Activated CD4-positive, alpha-beta T cell treated with anti-CD3 and anti-CD28 coated beads, Interleukin-2, amount 10 ng/mL, durations not matched to agents 24 days and 14 days (primary cell): Measurements from ENCODE around the gene IRGQ. TPM values are rescaled to one million over a fixed set of nuclear protein-coding genes. Genes with fewer than 3 reads are reported as not detected.
A peak's percentile ranks its signal among the peaks of the same experiment; 100 is the strongest.
"Not testable (repeated sequence)": the region's sequence is repeated elsewhere in the genome, so short reads cannot be mapped to it uniquely, and the experiment has no call there.

Experiments
- DNase-seq: peaks from one replicate; pipeline ENCODE4 v3.0.0; 2022
- H3K27ac Mint-ChIP-seq: one replicate; pipeline ENCODE4 v1.8.0; 2022; ENCODE audit warnings: mild to moderate bottlenecking, mixed read lengths
- H3K27me3 Mint-ChIP-seq: one replicate; pipeline ENCODE4 v1.8.0; 2022; ENCODE audit warnings: mixed read lengths
- H3K36me3 Mint-ChIP-seq: one replicate; pipeline ENCODE4 v1.8.0; 2022; ENCODE audit warnings: low read depth, mild to moderate bottlenecking, mixed read lengths
- H3K4me1 Mint-ChIP-seq: one replicate; pipeline ENCODE4 v1.8.0; 2021; ENCODE audit warnings: mixed read lengths
- H3K4me3 Mint-ChIP-seq: one replicate; pipeline ENCODE4 v1.8.0; 2022; ENCODE audit warnings: mild to moderate bottlenecking, moderate library complexity, mixed read lengths
- H3K9me3 Mint-ChIP-seq: one replicate; pipeline ENCODE4 v1.8.0; 2021; ENCODE audit warnings: mixed read lengths
- intact Hi-C: fragments of 100-400 bp; cut with micrococcal nuclease; formaldehyde crosslinking; loops from one replicate; pipeline ENCODE4 v1.15.1; 2023
- total RNA-seq: library from RNA; stranded (reverse); gene quantifications from 2 replicates; pipeline ENCODE4 v1.2.3, GENCODE V29; 2022

IRGQ gene
- 31.5 and 32.7 TPM in 2 replicates for total RNA-seq

- H3K27me3 Mint-ChIP-seq: no peaks in the 10 kb centered on the region
- H3K4me1 Mint-ChIP-seq: peaks cover 33% of the 10 kb centered on the region
- DNase-seq: peak; percentile 100
- no peaks in the 10 kb centered on the region for H3K9me3 Mint-ChIP-seq
- peak within 1 kb of the TSS; percentile 96 for H3K4me3 Mint-ChIP-seq
- H3K36me3 Mint-ChIP-seq: peaks cover 34% of the 10 kb centered on the region
- intact Hi-C loops: loop anchor here (1.0 to 10.0 kb wide), 7 partner anchors 21 to 909 kb away; partner anchors contain the start of genes ETHE1, PINLYP, SMG9 and XRCC1
- H3K27ac Mint-ChIP-seq: peak within 1 kb of the TSS; percentile 96
These were observed at the start of gene IRGQ, which contains the start of gene ZNF576 for GRCh38 chr19:43595999-43596841. Gene IRGQ (minus strand): TSS chr19:43596134. CDS start chr19:43595338, 796 bp downstream. Gene ZNF576 (plus strand): TSS chr19:43596595. CDS start chr19:43597109, 514 bp downstream.

- peaks cover 19% of the 10 kb centered on the region for H3K27me3 Mint-ChIP-seq
- no peak overlapping the region for H3K4me3 Mint-ChIP-seq
- H3K9me3 Mint-ChIP-seq: no peaks in the 10 kb centered on the region
- H3K36me3 Mint-ChIP-seq: peaks cover 22% of the 10 kb centered on the region
- intact Hi-C loops: no loop called here
- H3K4me1 Mint-ChIP-seq: peaks cover 8% of the 10 kb centered on the region
- DNase-seq: no peak
- no peak overlapping the region for H3K27ac Mint-ChIP-seq
These were observed 48.2 kb upstream of the IRGQ start for GRCh38 chr19:43644181-43644580.

GRCh38 chr19:43643326-43643725 is 47.4 kb upstream of the IRGQ start:
- peaks cover 20% of the 10 kb centered on the region for H3K36me3 Mint-ChIP-seq
- intact Hi-C loops: no loop called here
- H3K9me3 Mint-ChIP-seq: no peaks in the 10 kb centered on the region

GRCh38 chr19:43642531-43642930 is 46.6 kb upstream of the IRGQ start:
- no peak overlapping the region for H3K4me3 Mint-ChIP-seq
- peaks cover 17% of the 10 kb centered on the region for H3K4me1 Mint-ChIP-seq
- no peak overlapping the region for H3K27ac Mint-ChIP-seq
- peaks cover 35% of the 10 kb centered on the region for H3K27me3 Mint-ChIP-seq
- DNase-seq: no peak
- H3K36me3 Mint-ChIP-seq: peaks cover 16% of the 10 kb centered on the region
- H3K9me3 Mint-ChIP-seq: no peaks in the 10 kb centered on the region
- intact Hi-C loops: no loop called here

More at GRCh38 chr19:43643326-43643725, 47.4 kb upstream of the IRGQ start:
- H3K27me3 Mint-ChIP-seq: peaks cover 27% of the 10 kb centered on the region
- no peak overlapping the region for H3K4me3 Mint-ChIP-seq
- peaks cover 13% of the 10 kb centered on the region for H3K4me1 Mint-ChIP-seq
- H3K27ac Mint-ChIP-seq: no peak overlapping the region
- DNase-seq: no peak

GRCh38 chr19:43641333-43641732 is 45.4 kb upstream of the IRGQ start:
- Mint-ChIP-seq H3K27ac (peak overlapping the region; percentile 7), H3K27me3 (peaks cover 42% of the 10 kb centered on the region), H3K36me3 (peaks cover 7% of the 10 kb centered on the region), H3K4me3 (peak overlapping the region; percentile 39), H3K4me1 (peaks cover 17% of the 10 kb centered on the region), H3K9me3 (no peaks in the 10 kb centered on the region)
- intact Hi-C loops: no loop called here
- DNase-seq: no peak

- DNase-seq: no peak
- peaks cover 44% of the 10 kb centered on the region for H3K27me3 Mint-ChIP-seq
- peak overlapping the region; percentile 62 for H3K27ac Mint-ChIP-seq
- peak overlapping the region; percentile 80 for H3K4me3 Mint-ChIP-seq
- H3K4me1 Mint-ChIP-seq: peaks cover 17% of the 10 kb centered on the region
- intact Hi-C loops: no loop called here
- peaks cover 4% of the 10 kb centered on the region for H3K36me3 Mint-ChIP-seq
- H3K9me3 Mint-ChIP-seq: no peaks in the 10 kb centered on the region
These were observed 44.5 kb upstream of the IRGQ start for GRCh38 chr19:43640424-43640757.

GRCh38 chr19:43639519-43640423 is 43.8 kb upstream of the IRGQ start, which contains the start of gene CADM4:
Gene CADM4 (minus strand): TSS chr19:43639850. CDS start chr19:43639790, 60 bp downstream.
- DNase-seq: peak; percentile 83
- Mint-ChIP-seq H3K36me3 (peaks cover 4% of the 10 kb centered on the region), H3K27ac (peak within 1 kb of the TSS; percentile 62), H3K4me1 (peaks cover 18% of the 10 kb centered on the region), H3K27me3 (peaks cover 48% of the 10 kb centered on the region), H3K9me3 (no peaks in the 10 kb centered on the region), H3K4me3 (peak within 1 kb of the TSS; percentile 83)
- intact Hi-C loops: no loop called here

GRCh38 chr19:43638995-43639518 is 43.1 kb upstream of the IRGQ start:
- H3K27ac Mint-ChIP-seq: peak overlapping the region; percentile 38
- peaks cover 48% of the 10 kb centered on the region for H3K27me3 Mint-ChIP-seq
- peak overlapping the region; percentile 83 for H3K4me3 Mint-ChIP-seq
- peaks cover 4% of the 10 kb centered on the region for H3K36me3 Mint-ChIP-seq
- peaks cover 18% of the 10 kb centered on the region for H3K4me1 Mint-ChIP-seq
- intact Hi-C loops: no loop called here
- no peak for DNase-seq
- H3K9me3 Mint-ChIP-seq: no peaks in the 10 kb centered on the region

GRCh38 chr19:43638214-43638994 is 42.5 kb upstream of the IRGQ start:
- H3K27ac Mint-ChIP-seq: no peak overlapping the region
- intact Hi-C loops: no loop called here
- no peak for DNase-seq
- H3K4me3 Mint-ChIP-seq: peak overlapping the region; percentile 83
- peaks cover 48% of the 10 kb centered on the region for H3K27me3 Mint-ChIP-seq
- no peaks in the 10 kb centered on the region for H3K9me3 Mint-ChIP-seq
- H3K4me1 Mint-ChIP-seq: peaks cover 18% of the 10 kb centered on the region
- H3K36me3 Mint-ChIP-seq: peaks cover 4% of the 10 kb centered on the region

- Mint-ChIP-seq H3K9me3 (no peaks in the 10 kb centered on the region), H3K4me1 (peaks cover 18% of the 10 kb centered on the region), H3K27me3 (peaks cover 46% of the 10 kb centered on the region), H3K27ac (no peak overlapping the region), H3K4me3 (no peak overlapping the region), H3K36me3 (peaks cover 4% of the 10 kb centered on the region)
- intact Hi-C loops: no loop called here
- DNase-seq: no peak
These were observed 40.3 kb upstream of the IRGQ start for GRCh38 chr19:43636121-43636683.

GRCh38 chr19:43635561-43635940 is 39.6 kb upstream of the IRGQ start:
- H3K9me3 Mint-ChIP-seq, H3K4me3 Mint-ChIP-seq, H3K27ac Mint-ChIP-seq, DNase-seq, H3K36me3 Mint-ChIP-seq, intact Hi-C loops: not testable (repeated sequence)
- peaks cover 44% of the 10 kb centered on the region for H3K27me3 Mint-ChIP-seq
- peaks cover 17% of the 10 kb centered on the region for H3K4me1 Mint-ChIP-seq

- peaks cover 4% of the 10 kb centered on the region for H3K36me3 Mint-ChIP-seq
- no peak for DNase-seq
- no peak overlapping the region for H3K27ac Mint-ChIP-seq
- H3K9me3 Mint-ChIP-seq: no peaks in the 10 kb centered on the region
- H3K4me3 Mint-ChIP-seq: no peak overlapping the region
- H3K4me1 Mint-ChIP-seq: peaks cover 14% of the 10 kb centered on the region
- intact Hi-C loops: no loop called here
- peaks cover 41% of the 10 kb centered on the region for H3K27me3 Mint-ChIP-seq
These were observed 39.1 kb upstream of the IRGQ start for GRCh38 chr19:43634872-43635560.
